HG03354 (cell line): ENCODE measurements around the gene ZNF516.
A peak's percentile ranks its signal among the peaks of the same experiment; 100 is the strongest.

ENCODE experiments used
- ATAC-seq: cut with Tn5 transposase; IDR thresholded peaks from one replicate; pipeline ENCODE4 v1.9.1; 2021; ENCODE audit warnings: mild to moderate bottlenecking; ENCODE audit not compliant: unreplicated experiment, poor library complexity, severe bottlenecking

The ZNF516 gene

GRCh38 chr18:76374330-76375281, 120.4 kb downstream of the ZNF516 start:
- peak; percentile 83 for ATAC-seq

- ATAC-seq: no peak
These were observed 121.7 kb downstream of the ZNF516 start for GRCh38 chr18:76373297-76373696.

GRCh38 chr18:76371301-76372203, 123.5 kb downstream of the ZNF516 start:
- ATAC-seq: no peak

GRCh38 chr18:76370686-76371085, 124.4 kb downstream of the ZNF516 start:
- ATAC-seq: no peak

- ATAC-seq: no peak
These were observed 124.8 kb downstream of the ZNF516 start for GRCh38 chr18:76370201-76370600.

- ATAC-seq: no peak
These were observed 125.3 kb downstream of the ZNF516 start for GRCh38 chr18:76369791-76370190.

- no peak for ATAC-seq
These were observed 126.1 kb downstream of the ZNF516 start for GRCh38 chr18:76368976-76369375.

- ATAC-seq: no peak
These were observed 126.8 kb downstream of the ZNF516 start for GRCh38 chr18:76368271-76368670.

GRCh38 chr18:76367168-76368125, 127.6 kb downstream of the ZNF516 start:
- no peak for ATAC-seq

GRCh38 chr18:76365561-76365960, 129.5 kb downstream of the ZNF516 start:
- no peak for ATAC-seq

- ATAC-seq: peak; percentile 86
These were observed 130.5 kb downstream of the ZNF516 start for GRCh38 chr18:76364282-76365259.

GRCh38 chr18:76363436-76364120, 131.5 kb downstream of the ZNF516 start:
- no peak for ATAC-seq

- ATAC-seq: no peak
These were observed 132.4 kb downstream of the ZNF516 start for GRCh38 chr18:76362676-76363075.

- ATAC-seq: no peak
These were observed 133.8 kb downstream of the ZNF516 start for GRCh38 chr18:76361219-76361618.

GRCh38 chr18:76359909-76360308, 135.1 kb downstream of the ZNF516 start:
- no peak for ATAC-seq

GRCh38 chr18:76358774-76359173, 136.3 kb downstream of the ZNF516 start:
- no peak for ATAC-seq

GRCh38 chr18:76357585-76358260, 137.3 kb downstream of the ZNF516 start:
- ATAC-seq: no peak
